Lower lobe of right lung (tissue), 2 donors: ENCODE results near the gene BAHCC1. TPM values are rescaled to one million over a fixed set of nuclear protein-coding genes. Genes with fewer than 3 reads are reported as not detected.

Source experiments
- ATAC-seq, 2 donors: fragments of 200-7000 bp; cut with Tn5 transposase; one replicate each; pipeline ENCODE4 v1.9.1; 2020 to 2022; ENCODE audit warnings: mild to moderate bottlenecking in 2 of 2, moderate library complexity in 2 of 2
- DNase-seq: peaks from one replicate; pipeline ENCODE4 v3.0.0-alpha.2; 2020
- H3K27ac ChIP-seq: fragments of 200-600 bp; one replicate; pipeline ENCODE4 v1.8.0; 2022
- H3K27me3 ChIP-seq: fragments of 200-600 bp; one replicate; pipeline ENCODE4 v1.8.0; 2022; ENCODE audit warnings: low read depth
- H3K36me3 ChIP-seq: fragments of 200-600 bp; one replicate; pipeline ENCODE4 v1.8.0; 2022; ENCODE audit warnings: mild to moderate bottlenecking
- H3K4me1 ChIP-seq: fragments of 200-600 bp; one replicate; pipeline ENCODE4 v1.8.0; 2022
- H3K4me3 ChIP-seq: fragments of 200-600 bp; one replicate; pipeline ENCODE4 v1.8.0; 2022; ENCODE audit warnings: mild to moderate bottlenecking
- H3K9me3 ChIP-seq: fragments of 200-600 bp; one replicate; pipeline ENCODE4 v1.8.0; 2022
- intact Hi-C: fragments of 100-400 bp; cut with DNase I; formaldehyde crosslinking; loops from one replicate; pipeline ENCODE4 v1.11.0; 2022
- total RNA-seq: library from RNA; stranded (reverse); fragmentation: NEBNext Ultra II Directional; extraction: Animal tissue kit (Norgen Biotek cat#: 25700); gene quantifications from one replicate; pipeline ENCODE4 v1.2.1, GENCODE V29; 2021
- TF ChIP-seq, protein P1 (sequence below): fragments of 200-600 bp; IDR thresholded peaks from one replicate; pipeline ENCODE4 v1.8.0; 2022; ENCODE audit warnings: antibody characterized with exemption, mild to moderate bottlenecking
- donor health status: DM: no; HTN: yes; CAD: no; lungs with severe emphysema.

BAHCC1 gene
- total RNA-seq, 1 donor from 2014 or later: 19.9 TPM

DNA sequence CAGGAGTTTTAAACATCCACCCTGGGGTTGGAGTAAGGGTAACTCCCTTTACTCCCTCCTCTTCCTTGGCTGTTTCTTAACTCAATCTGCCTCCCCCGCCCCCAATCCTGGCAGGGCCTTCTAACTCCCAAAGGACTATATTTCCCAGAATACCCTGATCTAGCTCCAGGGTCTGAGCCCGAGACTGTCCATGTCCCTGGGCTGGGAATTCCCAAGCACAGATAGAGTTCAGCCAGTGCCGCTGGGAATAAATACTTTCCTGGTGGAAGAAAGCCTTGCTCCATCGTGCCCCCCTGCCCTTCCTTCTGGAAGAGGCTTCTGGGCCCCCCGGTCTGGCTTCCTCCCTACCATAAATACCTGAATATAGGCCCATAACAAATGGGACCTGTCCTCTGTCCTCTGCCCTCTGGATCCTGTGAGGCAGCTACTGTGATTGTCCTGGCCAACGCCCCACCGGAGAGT lies 10.2 kb downstream of the BAHCC1 start:
- DNase-seq (no peak), ATAC-seq (no peak)
- Histone ChIP-seq H3K4me3 (no peak overlapping the region), H3K4me1 (peaks cover 67% of the 10 kb centered on the region), H3K36me3 (no peaks in the 10 kb centered on the region), H3K27me3 (no peaks in the 10 kb centered on the region), H3K9me3 (no peaks in the 10 kb centered on the region), H3K27ac (peak overlapping the region; percentile 98)
- intact Hi-C loops: no loop called here
- TF ChIP-seq, protein P1, sequence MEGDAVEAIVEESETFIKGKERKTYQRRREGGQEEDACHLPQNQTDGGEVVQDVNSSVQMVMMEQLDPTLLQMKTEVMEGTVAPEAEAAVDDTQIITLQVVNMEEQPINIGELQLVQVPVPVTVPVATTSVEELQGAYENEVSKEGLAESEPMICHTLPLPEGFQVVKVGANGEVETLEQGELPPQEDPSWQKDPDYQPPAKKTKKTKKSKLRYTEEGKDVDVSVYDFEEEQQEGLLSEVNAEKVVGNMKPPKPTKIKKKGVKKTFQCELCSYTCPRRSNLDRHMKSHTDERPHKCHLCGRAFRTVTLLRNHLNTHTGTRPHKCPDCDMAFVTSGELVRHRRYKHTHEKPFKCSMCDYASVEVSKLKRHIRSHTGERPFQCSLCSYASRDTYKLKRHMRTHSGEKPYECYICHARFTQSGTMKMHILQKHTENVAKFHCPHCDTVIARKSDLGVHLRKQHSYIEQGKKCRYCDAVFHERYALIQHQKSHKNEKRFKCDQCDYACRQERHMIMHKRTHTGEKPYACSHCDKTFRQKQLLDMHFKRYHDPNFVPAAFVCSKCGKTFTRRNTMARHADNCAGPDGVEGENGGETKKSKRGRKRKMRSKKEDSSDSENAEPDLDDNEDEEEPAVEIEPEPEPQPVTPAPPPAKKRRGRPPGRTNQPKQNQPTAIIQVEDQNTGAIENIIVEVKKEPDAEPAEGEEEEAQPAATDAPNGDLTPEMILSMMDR: no peak

DNA sequence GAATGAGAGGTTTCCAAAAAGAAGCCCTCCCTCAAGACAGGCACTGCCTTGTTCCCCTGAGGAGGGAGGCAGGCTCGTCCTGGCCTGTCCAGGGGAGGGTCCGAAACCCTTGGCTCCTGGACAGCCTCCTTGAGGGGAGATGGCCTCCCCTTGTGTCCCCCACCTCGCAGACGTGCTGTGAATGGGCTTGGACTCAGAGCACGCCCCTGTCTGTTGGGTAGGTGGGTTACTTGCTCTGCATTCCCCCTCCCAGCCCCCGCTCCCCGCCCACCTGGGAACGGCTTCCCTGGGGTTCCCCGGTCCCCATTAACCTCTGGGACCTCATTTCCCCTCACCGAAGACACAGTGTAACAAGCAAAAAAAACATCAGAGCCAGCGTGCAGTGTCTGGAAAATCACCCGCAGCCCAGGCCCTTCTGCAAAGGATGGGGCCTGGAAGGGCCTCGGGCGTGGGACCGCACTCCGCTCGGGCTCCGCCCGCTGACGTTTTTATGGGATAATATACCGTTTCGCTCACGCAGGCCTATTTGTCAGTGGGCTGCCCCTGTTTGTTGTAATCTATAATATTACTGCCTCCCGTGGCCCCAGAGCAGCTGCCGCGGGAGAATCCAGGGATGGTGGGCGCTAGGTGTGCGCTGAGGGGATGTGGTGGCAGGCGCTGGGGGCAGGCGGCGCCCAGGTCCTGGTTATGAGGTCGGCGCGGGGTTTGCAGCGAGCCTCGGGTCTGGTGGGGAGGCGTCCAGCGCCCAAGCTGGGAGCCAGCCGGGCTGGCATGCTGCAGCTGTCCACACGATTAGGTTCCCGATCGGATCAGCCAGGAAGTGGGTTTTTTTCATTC lies 11.1 kb downstream of the BAHCC1 start:
- TF ChIP-seq, protein P1: no peak
- intact Hi-C loops: no loop called here

DNA sequence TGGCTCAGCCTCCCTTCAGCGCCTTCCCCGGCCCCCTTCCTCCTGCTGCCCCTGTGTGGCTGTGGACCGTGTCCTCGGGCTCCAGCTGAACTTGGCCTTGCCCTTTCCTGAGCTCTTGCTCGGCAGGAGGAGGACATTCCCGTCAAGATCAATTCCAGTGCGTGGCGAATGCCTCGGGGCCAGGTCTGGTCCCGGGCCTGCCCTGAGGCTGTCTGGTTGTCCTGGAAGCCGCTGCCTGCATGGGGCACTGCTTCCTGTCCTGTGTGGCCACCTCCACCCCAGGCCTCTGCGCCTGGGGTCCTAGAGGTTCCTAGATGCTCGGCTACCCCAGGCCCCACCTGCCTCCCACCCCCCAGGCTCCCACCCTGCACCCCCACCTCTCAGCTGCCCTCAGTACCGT lies 12.8 kb downstream of the BAHCC1 start:
- TF ChIP-seq, protein P1: no peak
- ATAC-seq (no peak), DNase-seq (no peak)
- H3K27ac ChIP-seq: no peak overlapping the region
- no peaks in the 10 kb centered on the region for H3K9me3 ChIP-seq
- no peaks in the 10 kb centered on the region for H3K27me3 ChIP-seq
- no peaks in the 10 kb centered on the region for H3K36me3 ChIP-seq
- peaks cover 57% of the 10 kb centered on the region for H3K4me1 ChIP-seq
- intact Hi-C loops: no loop called here
- no peak overlapping the region for H3K4me3 ChIP-seq

More for the DNA sequence above, 11.1 kb downstream of the BAHCC1 start:
- H3K9me3 ChIP-seq: no peaks in the 10 kb centered on the region
- H3K36me3 ChIP-seq: no peaks in the 10 kb centered on the region
- H3K27ac ChIP-seq: peak overlapping the region; percentile 98
- H3K4me1 ChIP-seq: peaks cover 58% of the 10 kb centered on the region
- no peak overlapping the region for H3K4me3 ChIP-seq
- ATAC-seq (no peak), DNase-seq (no peak)
- no peaks in the 10 kb centered on the region for H3K27me3 ChIP-seq

DNA sequence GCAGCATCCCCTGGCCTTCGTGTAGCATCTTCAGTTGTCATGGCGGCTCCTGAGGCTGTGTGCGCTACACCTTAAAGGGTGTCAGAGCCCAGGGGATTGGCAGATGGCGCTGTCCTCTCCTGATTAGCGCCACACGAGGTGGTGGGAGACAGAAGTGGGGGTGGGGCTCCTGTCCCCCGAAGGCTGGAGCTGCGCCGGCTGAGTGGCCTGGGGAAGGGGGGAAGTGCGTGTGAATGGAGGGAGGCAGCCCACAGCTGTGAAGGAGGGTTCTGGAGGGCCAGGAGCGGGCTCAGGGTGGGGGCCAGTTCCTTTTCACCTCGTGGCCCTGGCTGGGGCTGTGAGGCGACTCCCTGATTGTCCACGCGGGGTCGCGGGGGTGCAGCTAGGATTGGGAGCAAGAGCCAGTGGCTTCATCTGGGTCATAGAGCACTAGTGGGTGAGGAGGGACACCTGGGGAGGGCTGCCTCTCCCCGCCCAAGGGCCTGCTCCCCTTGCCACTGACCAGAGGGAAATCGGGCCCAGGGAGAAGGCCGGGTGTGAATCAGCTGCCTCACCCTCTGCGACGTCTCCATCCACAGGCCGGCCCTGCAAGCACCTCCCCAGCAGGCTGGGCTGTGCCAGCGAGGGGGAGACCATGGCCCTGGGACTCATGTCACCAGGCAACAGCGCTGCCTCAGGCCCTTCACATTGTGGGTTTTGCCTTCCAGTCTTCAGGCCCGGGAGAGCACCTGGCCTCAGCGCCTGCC lies 14.1 kb downstream of the BAHCC1 start:
- H3K27ac ChIP-seq: no peak overlapping the region
- no peak for DNase-seq
- TF ChIP-seq, protein P1: no peak
- intact Hi-C loops: no loop called here
- H3K36me3 ChIP-seq: no peaks in the 10 kb centered on the region
- peak in 1 of 2 donors; percentile 61 for ATAC-seq
- no peaks in the 10 kb centered on the region for H3K9me3 ChIP-seq
- H3K4me3 ChIP-seq: no peak overlapping the region
- peaks cover 50% of the 10 kb centered on the region for H3K4me1 ChIP-seq
- H3K27me3 ChIP-seq: no peaks in the 10 kb centered on the region

DNA sequence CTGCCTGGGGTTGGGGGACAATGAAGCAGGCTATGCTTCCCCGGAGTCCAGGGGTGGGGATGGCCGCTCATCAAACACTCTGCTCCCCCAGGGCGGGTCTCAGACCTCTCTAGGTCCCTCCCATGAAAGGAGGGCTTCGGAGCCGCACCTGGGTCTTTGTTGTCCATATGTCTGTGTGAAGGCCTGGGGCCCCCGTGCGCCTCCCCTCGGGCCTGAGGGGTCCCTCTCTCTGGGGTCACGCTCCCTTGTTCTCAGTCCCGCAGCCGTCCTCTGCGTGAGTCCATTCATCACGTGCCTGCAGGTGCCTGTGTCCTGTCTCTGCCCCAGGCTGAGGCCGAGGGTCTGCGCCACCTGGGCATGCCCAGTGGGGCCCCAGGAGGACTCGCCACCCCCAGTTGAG lies 15.6 kb downstream of the BAHCC1 start:
- no peaks in the 10 kb centered on the region for H3K9me3 ChIP-seq
- peaks cover 36% of the 10 kb centered on the region for H3K4me1 ChIP-seq
- no peaks in the 10 kb centered on the region for H3K36me3 ChIP-seq
- no peaks in the 10 kb centered on the region for H3K27me3 ChIP-seq
- no peak overlapping the region for H3K4me3 ChIP-seq
- intact Hi-C loops: no loop called here
- DNase-seq (no peak), ATAC-seq (no peak)
- H3K27ac ChIP-seq: no peak overlapping the region
- TF ChIP-seq, protein P1: no peak
